Transverse colon (tissue), 4 donors: ENCODE data around the gene FMO3. TPM values are rescaled to one million over a fixed set of nuclear protein-coding genes. Genes with fewer than 3 reads are reported as not detected.

Experiments used
- DNase-seq: peaks from one replicate; pipeline ENCODE4 v3.0.0-alpha.2; 2019
- H3K27ac ChIP-seq, 4 donors: fragments of 200-600 bp; sonication (generic); 2 replicates each; pipeline ENCODE4 v1.5.1; 2016 to 2018; ENCODE audit warnings: inconsistent platforms in 4 of 4
- H3K27me3 ChIP-seq: fragments of 200-600 bp; sonication (generic); 2 replicates; pipeline ENCODE4 v1.5.1; 2017; ENCODE audit warnings: inconsistent platforms
- H3K36me3 ChIP-seq, 4 donors: fragments of 200-600 bp; sonication (generic); 2 replicates each; pipeline ENCODE4 v1.5.1; 2017 to 2019; ENCODE audit warnings: inconsistent platforms in 4 of 4
- H3K4me1 ChIP-seq, 4 donors: fragments of 200-600 bp; sonication (generic); 2 replicates each; pipeline ENCODE4 v1.5.1; 2017 to 2020; ENCODE audit warnings: inconsistent platforms in 4 of 4
- H3K4me3 ChIP-seq, 4 donors: fragments of 200-600 bp; sonication (generic); 1 replicate in 1 of 4; 2 replicates in 3 of 4; pipeline versions ENCODE4 v1.5.1 to v1.6.1; 2017 to 2019; ENCODE audit warnings: inconsistent platforms in 4 of 4
- H3K9me3 ChIP-seq, 2 donors: fragments of 200-600 bp; sonication (generic); 2 replicates each; pipeline ENCODE4 v1.5.1; 2017 to 2019; ENCODE audit warnings: inconsistent platforms in 2 of 2
- CTCF ChIP-seq, 5 experiments: fragments of 200-600 bp in 3 of 5; fragments of 450-650 bp in 2 of 5; sonication (generic) in 3 of 5; IDR thresholded peaks; 1 replicate in 2 of 5; 2 replicates in 3 of 5; pipeline ENCODE4 v1.5.1; 2016 to 2017; ENCODE audit warnings: antibody characterized with exemption in 5 of 5, inconsistent platforms in 3 of 5, mild to moderate bottlenecking in 2 of 5, moderate library complexity in 1 of 5
- EP300 ChIP-seq: sonication (generic); formaldehyde crosslinking; IDR thresholded peaks from one replicate; pipeline ENCODE4 v1.6.1; 2017; ENCODE audit warnings: antibody characterized with exemption, low read depth
- POLR2A ChIP-seq: fragments of 450-650 bp; IDR thresholded peaks from one replicate; pipeline ENCODE4 v1.6.1; 2016; ENCODE audit warnings: antibody characterized with exemption, mild to moderate bottlenecking, moderate library complexity
- POLR2AphosphoS5 ChIP-seq, 3 donors: sonication (generic); formaldehyde crosslinking; IDR thresholded peaks; one replicate each; pipeline ENCODE4 v1.6.1; 2016; ENCODE audit warnings: antibody characterized with exemption in 3 of 3
- WGBS, 2 donors: methylation state at CpG; one replicate each; pipeline ENCODE4 v1.1.5; 2018; ENCODE audit warnings: low coverage in 1 of 2; 5-methylcytosine and 5-hydroxymethylcytosine counted together
- in situ Hi-C, 4 donors: fragments of 200-750 bp; cut with MboI; loops; one replicate each; pipeline versions ENCODE4 v1.15.0 to v1.15.1; 2017; ENCODE audit warnings: low sequenced_read_pairs in 3 of 4, low pct_ligation_motif_present in 1 of 4, low pct_unique_long_range_greater_than_20kb in 1 of 4
- intact Hi-C: fragments of 100-400 bp; cut with DNase I; formaldehyde crosslinking; loops from one replicate; pipeline ENCODE4 v1.15.1; 2023; ENCODE audit warnings: low total_unique reads
- total RNA-seq, 4 donors: library from RNA; depleted of rRNA; stranded (reverse); fragments of >200 nt; gene quantifications; one replicate each; pipeline ENCODE4 v1.1.0, GENCODE V29; 2016

Gene FMO3
- total RNA-seq, 4 donors from 2014 or later = 0.55 to 1.9 (median 1.7) TPM; not detected in 1

- Histone ChIP-seq H3K27ac (no peak overlapping the region), H3K4me3 (no peak overlapping the region), H3K9me3 (no peaks in the 10 kb centered on the region), H3K4me1 (no peaks in the 10 kb centered on the region), H3K36me3 (no peaks in the 10 kb centered on the region), H3K27me3 (no peaks in the 10 kb centered on the region)
- WGBS, 2 donors = 67 to 74% methylated on average over 1 to 3 of the region's 3 CpGs
- intact Hi-C loops (no loop called here), in situ Hi-C loops (no loop called here)
- TF ChIP-seq EP300 (no peak), POLR2AphosphoS5 (IDR thresholded peaks at IDR 0.05) (no peak), CTCF (IDR thresholded peaks at IDR 0.05) (no peak), POLR2A (no peak)
- DNase-seq = no peak
These were observed 22.7 kb downstream of the FMO3 start for GRCh38 chr1:171113382-171113781.

GRCh38 chr1:171115280-171115897 is 24.7 kb downstream of the FMO3 start:
- TF ChIP-seq CTCF (IDR thresholded peaks at IDR 0.05) (no peak), EP300 (no peak)
- no peaks in the 10 kb centered on the region for H3K9me3 ChIP-seq
- no peak for DNase-seq
- H3K36me3 ChIP-seq = no peaks in the 10 kb centered on the region
- intact Hi-C loops (no loop called here), in situ Hi-C loops (no loop called here)
- 83 to 86% methylated on average over 1 to 2 of the region's 2 CpGs for WGBS, 2 donors
- no peak overlapping the region for H3K27ac ChIP-seq
- H3K4me3 ChIP-seq = no peak overlapping the region
- no peaks in the 10 kb centered on the region for H3K4me1 ChIP-seq
- no peaks in the 10 kb centered on the region for H3K27me3 ChIP-seq

GRCh38 chr1:171116676-171117075 is 26.0 kb downstream of the FMO3 start:
- Histone ChIP-seq H3K4me3 (no peak overlapping the region), H3K4me1 (no peaks in the 10 kb centered on the region), H3K9me3 (no peaks in the 10 kb centered on the region), H3K27me3 (no peaks in the 10 kb centered on the region), H3K36me3 (no peaks in the 10 kb centered on the region), H3K27ac (no peak overlapping the region)
- 84 to 100% methylated on average over 1 of the region's 1 CpG for WGBS, 2 donors
- intact Hi-C loops (no loop called here), in situ Hi-C loops (no loop called here)
- no peak for DNase-seq
- TF ChIP-seq POLR2A (no peak), POLR2AphosphoS5 (IDR thresholded peaks at IDR 0.05) (no peak), CTCF (IDR thresholded peaks at IDR 0.05) (no peak), EP300 (no peak)

DNA sequence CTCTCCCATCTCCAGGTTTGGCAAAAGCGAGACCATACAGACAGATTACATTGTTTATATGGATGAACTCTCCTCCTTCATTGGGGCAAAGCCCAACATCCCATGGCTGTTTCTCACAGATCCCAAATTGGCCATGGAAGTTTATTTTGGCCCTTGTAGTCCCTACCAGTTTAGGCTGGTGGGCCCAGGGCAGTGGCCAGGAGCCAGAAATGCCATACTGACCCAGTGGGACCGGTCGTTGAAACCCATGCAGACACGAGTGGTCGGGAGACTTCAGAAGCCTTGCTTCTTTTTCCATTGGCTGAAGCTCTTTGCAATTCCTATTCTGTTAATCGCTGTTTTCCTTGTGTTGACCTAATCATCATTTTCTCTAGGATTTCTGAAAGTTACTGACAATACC is 26.4 kb downstream of the FMO3 start:
- Histone ChIP-seq H3K4me3 (no peak overlapping the region), H3K9me3 (no peaks in the 10 kb centered on the region), H3K27ac (no peak overlapping the region), H3K27me3 (no peaks in the 10 kb centered on the region), H3K36me3 (no peaks in the 10 kb centered on the region), H3K4me1 (no peaks in the 10 kb centered on the region)
- no peak for TF ChIP-seq EP300
- TF ChIP-seq POLR2AphosphoS5 (IDR thresholded peaks at IDR 0.05) = no peak
- no peak for TF ChIP-seq POLR2A
- TF ChIP-seq CTCF (IDR thresholded peaks at IDR 0.05) = no peak
- WGBS, 2 donors = 80 to 86% methylated on average over 3 to 6 of the region's 6 CpGs
- intact Hi-C loops (no loop called here), in situ Hi-C loops (no loop called here)
- DNase-seq = no peak
